H1 (cell line): Measurements from ENCODE around the gene FZD8. TPM values are rescaled to one million over a fixed set of nuclear protein-coding genes. Genes with fewer than 3 reads are reported as not detected.

Experiments
- ASH2L ChIP-seq: fragments of 200-600, 300-600 bp; sonication (generic); IDR thresholded peaks from one replicate; pipeline ENCODE4 v1.7.1; 2017; ENCODE audit warnings: low read length
- POU5F1 ChIP-seq: IDR thresholded peaks from 2 replicates; pipeline ENCODE4 v1.6.1; 2011; ENCODE audit warnings: low read depth, mild to moderate bottlenecking, low read length, moderate library complexity
- polyA plus RNA-seq, 7 experiments: library from polyadenylated mRNA; depleted of rRNA in 3 of 7; stranded (reverse) in 5 of 7; unstranded in 2 of 7; fragments of >200 nt in 5 of 7; fragments of 200-250 nt in 2 of 7; gene quantifications; 1 replicate in 5 of 7; 2 replicates in 1 of 7; 4 replicates in 1 of 7; pipeline versions ENCODE4 v1.2.1 to v1.2.3, GENCODE V29; 2011 to 2013; ENCODE audit warnings: missing spikeins in 2 of 7, mixed read lengths in 2 of 7
- total RNA-seq: library from RNA; stranded (reverse); fragmentation: NEBNext Ultra II Directional; extraction: Animal tissue kit (Norgen Biotek cat#: 25700); gene quantifications from 2 replicates; pipeline ENCODE4 v1.2.1, GENCODE V29; 2021

The FZD8 gene
- total and polyA plus RNA-seq, 2 of the 8 experiments (the other 6 are each of a cell fraction or from before 2014, with no cell fraction given) = 4.8 to 7.1 TPM

GRCh38 chr10:35650894-35651293 lies 8.8 kb upstream of the FZD8 start (continued):
- TF ChIP-seq POU5F1 (no peak), ASH2L (no peak)
